ENCODE results near the gene STARD8.

DNA sequence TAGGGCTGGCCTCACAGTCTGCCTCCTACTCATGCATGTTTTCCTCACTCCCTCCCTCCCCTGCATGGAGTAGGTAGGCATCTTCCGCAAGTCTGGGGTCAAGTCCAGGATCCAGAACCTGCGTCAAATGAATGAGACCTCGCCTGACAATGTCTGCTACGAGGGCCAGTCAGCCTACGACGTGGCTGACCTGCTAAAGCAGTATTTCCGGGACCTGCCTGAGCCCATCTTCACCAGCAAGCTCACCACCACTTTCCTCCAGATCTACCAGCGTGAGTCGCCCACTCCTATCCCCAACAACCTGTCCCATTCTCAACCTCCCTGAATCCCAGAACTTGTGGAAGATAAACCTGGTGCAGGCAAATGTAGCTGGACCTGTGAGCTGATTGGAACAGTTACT, 73.4 kb downstream of the STARD8 start:
- TF ChIP-seq CTCF (IDR thresholded peaks at IDR 0.05) (no peak), POLR2A (IDR thresholded peaks at IDR 0.05; ENCODE audit: low read length) (no peak), SMC3 (IDR thresholded peaks at IDR 0.05) (no peak), RFX5 (IDR thresholded peaks at IDR 0.05) (no peak)
- TF ChIP-seq, protein P1, sequence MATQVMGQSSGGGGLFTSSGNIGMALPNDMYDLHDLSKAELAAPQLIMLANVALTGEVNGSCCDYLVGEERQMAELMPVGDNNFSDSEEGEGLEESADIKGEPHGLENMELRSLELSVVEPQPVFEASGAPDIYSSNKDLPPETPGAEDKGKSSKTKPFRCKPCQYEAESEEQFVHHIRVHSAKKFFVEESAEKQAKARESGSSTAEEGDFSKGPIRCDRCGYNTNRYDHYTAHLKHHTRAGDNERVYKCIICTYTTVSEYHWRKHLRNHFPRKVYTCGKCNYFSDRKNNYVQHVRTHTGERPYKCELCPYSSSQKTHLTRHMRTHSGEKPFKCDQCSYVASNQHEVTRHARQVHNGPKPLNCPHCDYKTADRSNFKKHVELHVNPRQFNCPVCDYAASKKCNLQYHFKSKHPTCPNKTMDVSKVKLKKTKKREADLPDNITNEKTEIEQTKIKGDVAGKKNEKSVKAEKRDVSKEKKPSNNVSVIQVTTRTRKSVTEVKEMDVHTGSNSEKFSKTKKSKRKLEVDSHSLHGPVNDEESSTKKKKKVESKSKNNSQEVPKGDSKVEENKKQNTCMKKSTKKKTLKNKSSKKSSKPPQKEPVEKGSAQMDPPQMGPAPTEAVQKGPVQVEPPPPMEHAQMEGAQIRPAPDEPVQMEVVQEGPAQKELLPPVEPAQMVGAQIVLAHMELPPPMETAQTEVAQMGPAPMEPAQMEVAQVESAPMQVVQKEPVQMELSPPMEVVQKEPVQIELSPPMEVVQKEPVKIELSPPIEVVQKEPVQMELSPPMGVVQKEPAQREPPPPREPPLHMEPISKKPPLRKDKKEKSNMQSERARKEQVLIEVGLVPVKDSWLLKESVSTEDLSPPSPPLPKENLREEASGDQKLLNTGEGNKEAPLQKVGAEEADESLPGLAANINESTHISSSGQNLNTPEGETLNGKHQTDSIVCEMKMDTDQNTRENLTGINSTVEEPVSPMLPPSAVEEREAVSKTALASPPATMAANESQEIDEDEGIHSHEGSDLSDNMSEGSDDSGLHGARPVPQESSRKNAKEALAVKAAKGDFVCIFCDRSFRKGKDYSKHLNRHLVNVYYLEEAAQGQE (IDR thresholded peaks at IDR 0.05): no peak

Data from A549 (cell line).